Immature natural killer cell (primary cell): Measurements from ENCODE around the gene PECR. TPM values are rescaled to one million over a fixed set of nuclear protein-coding genes. Genes with fewer than 3 reads are reported as not detected.
A peak's percentile ranks its signal among the peaks of the same experiment; 100 is the strongest.

Experiments
- DNase-seq, 3 donors: peaks; one replicate each; pipeline ENCODE4 v3.0.0; 2022; ENCODE audit warnings: mixed read lengths in 1 of 3
- H3K27ac Mint-ChIP-seq, 6 donors: one replicate each; pipeline ENCODE4 v1.8.0; 2020; ENCODE audit warnings: mixed read lengths in 6 of 6, mild to moderate bottlenecking in 5 of 6, inconsistent platforms in 4 of 6, moderate library complexity in 3 of 6
- H3K27me3 Mint-ChIP-seq, 3 donors: one replicate each; pipeline ENCODE4 v1.8.0; 2020 to 2021; ENCODE audit warnings: low read depth in 3 of 3, mild to moderate bottlenecking in 3 of 3, mixed read lengths in 3 of 3, moderate library complexity in 3 of 3, inconsistent platforms in 1 of 3
- H3K36me3 Mint-ChIP-seq, 3 donors: one replicate each; pipeline ENCODE4 v1.8.0; 2020; ENCODE audit warnings: mixed read lengths in 3 of 3, inconsistent platforms in 2 of 3, mild to moderate bottlenecking in 2 of 3
- H3K4me1 Mint-ChIP-seq, 2 donors: one replicate each; pipeline ENCODE4 v1.8.0; 2020; ENCODE audit warnings: inconsistent platforms in 2 of 2, mild to moderate bottlenecking in 2 of 2, mixed read lengths in 2 of 2, moderate library complexity in 1 of 2
- H3K4me3 Mint-ChIP-seq, 5 donors: one replicate each; pipeline ENCODE4 v1.8.0; 2020; ENCODE audit warnings: mild to moderate bottlenecking in 5 of 5, mixed read lengths in 5 of 5, inconsistent platforms in 3 of 5, moderate library complexity in 3 of 5
- H3K9me3 Mint-ChIP-seq, 6 donors: one replicate each; pipeline ENCODE4 v1.8.0; 2020; ENCODE audit warnings: mild to moderate bottlenecking in 6 of 6, mixed read lengths in 6 of 6, inconsistent platforms in 4 of 6, moderate library complexity in 3 of 6
- polyA plus RNA-seq, 3 donors: library from polyadenylated mRNA; unstranded; fragments of 300-500 nt; fragmentation: Illumina TruSeq; gene quantifications; one replicate each; pipeline ENCODE4 v1.2.3, GENCODE V29; 2021

Gene PECR
- polyA plus RNA-seq, 3 donors from 2014 or later = 23.2 to 32.4 (median 23.8) TPM

GRCh38 chr2:216112926-216113325, 31.3 kb upstream of the PECR start:
- Mint-ChIP-seq H3K27ac (peak overlapping the region in 4 of 6 donors; percentile 3 to 28 (median 20)), H3K4me1 (peaks cover 82 to 96% of the 10 kb centered on the region in 2 donors), H3K9me3 (no peaks in the 10 kb centered on the region), H3K36me3 (peaks cover 8 to 45% (median 19%) of the 10 kb centered on the region in 3 donors), H3K4me3 (no peak overlapping the region), H3K27me3 (peaks cover 15 to 24% (median 19%) of the 10 kb centered on the region in 3 donors)
- no peak for DNase-seq

GRCh38 chr2:216111122-216111521, 29.5 kb upstream of the PECR start:
- peaks cover 68 to 78% of the 10 kb centered on the region in 2 donors for H3K4me1 Mint-ChIP-seq
- peak overlapping the region; percentile 98 to 100 (median 100) for H3K4me3 Mint-ChIP-seq
- peaks cover 8 to 32% (median 15%) of the 10 kb centered on the region in 3 donors for H3K36me3 Mint-ChIP-seq
- no peak for DNase-seq
- H3K27ac Mint-ChIP-seq = peak overlapping the region in 5 of 6 donors; percentile 83 to 100 (median 98)
- H3K27me3 Mint-ChIP-seq = peaks cover 15 to 27% (median 19%) of the 10 kb centered on the region in 3 donors
- no peaks in the 10 kb centered on the region for H3K9me3 Mint-ChIP-seq

- peaks cover 8 to 32% (median 15%) of the 10 kb centered on the region in 3 donors for H3K36me3 Mint-ChIP-seq
- peak overlapping the region; percentile 98 to 100 (median 100) for H3K4me3 Mint-ChIP-seq
- peak overlapping the region; percentile 97 to 100 (median 99) for H3K27ac Mint-ChIP-seq
- peaks cover 63 to 73% of the 10 kb centered on the region in 2 donors for H3K4me1 Mint-ChIP-seq
- DNase-seq = no peak
- peaks cover 15 to 27% (median 19%) of the 10 kb centered on the region in 3 donors for H3K27me3 Mint-ChIP-seq
- no peaks in the 10 kb centered on the region for H3K9me3 Mint-ChIP-seq
Measured at GRCh38 chr2:216110620-216111019, 29.0 kb upstream of the PECR start.

GRCh38 chr2:216109962-216110614, 28.5 kb upstream of the PECR start:
- H3K4me3 Mint-ChIP-seq = peak overlapping the region; percentile 98 to 100 (median 100)
- H3K27me3 Mint-ChIP-seq = peaks cover 15 to 27% (median 17%) of the 10 kb centered on the region in 3 donors
- peak overlapping the region; percentile 97 to 100 (median 99) for H3K27ac Mint-ChIP-seq
- H3K9me3 Mint-ChIP-seq = no peaks in the 10 kb centered on the region
- DNase-seq = peak in 1 of 3 donors; percentile 29
- H3K4me1 Mint-ChIP-seq = peaks cover 59 to 68% of the 10 kb centered on the region in 2 donors
- peaks cover 8 to 30% (median 15%) of the 10 kb centered on the region in 3 donors for H3K36me3 Mint-ChIP-seq

GRCh38 chr2:216108967-216109921, 27.6 kb upstream of the PECR start, which contains the start of gene XRCC5:
TSS of gene XRCC5 (plus strand) at chr2:216109348. CDS start at chr2:216109437, 89 bp downstream.
- Mint-ChIP-seq H3K9me3 (no peaks in the 10 kb centered on the region), H3K4me1 (peaks cover 50 to 59% of the 10 kb centered on the region in 2 donors), H3K27ac (peak within 1 kb of the TSS; percentile 97 to 100 (median 99)), H3K36me3 (peaks cover 8 to 23% (median 15%) of the 10 kb centered on the region in 3 donors), H3K4me3 (peak within 1 kb of the TSS; percentile 98 to 100 (median 100)), H3K27me3 (peaks cover 11 to 21% (median 13%) of the 10 kb centered on the region in 3 donors)
- peak; percentile 97 to 99 (median 98) for DNase-seq

GRCh38 chr2:216108310-216108966, 26.8 kb upstream of the PECR start:
- peak overlapping the region; percentile 98 to 100 (median 100) for H3K4me3 Mint-ChIP-seq
- peaks cover 8 to 15% (median 15%) of the 10 kb centered on the region in 3 donors for H3K36me3 Mint-ChIP-seq
- H3K9me3 Mint-ChIP-seq = no peaks in the 10 kb centered on the region
- H3K27ac Mint-ChIP-seq = peak overlapping the region; percentile 97 to 100 (median 99)
- peak in 1 of 3 donors; percentile 4 for DNase-seq
- peaks cover 45 to 51% of the 10 kb centered on the region in 2 donors for H3K4me1 Mint-ChIP-seq
- H3K27me3 Mint-ChIP-seq = peaks cover 11 to 20% (median 13%) of the 10 kb centered on the region in 3 donors

GRCh38 chr2:216107760-216108159, 26.2 kb upstream of the PECR start:
- H3K27ac Mint-ChIP-seq = peak overlapping the region in 2 of 6 donors; percentile 51 to 60
- peak overlapping the region in 2 of 5 donors; percentile 18 to 44 for H3K4me3 Mint-ChIP-seq
- no peaks in the 10 kb centered on the region for H3K9me3 Mint-ChIP-seq
- peaks cover 11 to 20% (median 13%) of the 10 kb centered on the region in 3 donors for H3K27me3 Mint-ChIP-seq
- peaks cover 39 to 44% of the 10 kb centered on the region in 2 donors for H3K4me1 Mint-ChIP-seq
- peaks cover 8 to 15% (median 9%) of the 10 kb centered on the region in 3 donors for H3K36me3 Mint-ChIP-seq
- no peak for DNase-seq

- Mint-ChIP-seq H3K27me3 (peaks cover 11 to 20% (median 13%) of the 10 kb centered on the region in 3 donors), H3K36me3 (peaks cover 7 to 15% (median 8%) of the 10 kb centered on the region in 3 donors), H3K4me1 (peaks cover 34 to 40% of the 10 kb centered on the region in 2 donors), H3K9me3 (no peaks in the 10 kb centered on the region), H3K27ac (peak overlapping the region in 2 of 6 donors; percentile 7 to 60), H3K4me3 (peak overlapping the region in 2 of 5 donors; percentile 13 to 18)
- DNase-seq = no peak
Measured at GRCh38 chr2:216107320-216107719, 25.7 kb upstream of the PECR start.

GRCh38 chr2:216104691-216105090, 23.1 kb upstream of the PECR start:
- Mint-ChIP-seq H3K27me3 (peaks cover 10 to 13% (median 11%) of the 10 kb centered on the region in 3 donors), H3K4me3 (no peak overlapping the region), H3K27ac (no peak overlapping the region), H3K36me3 (peaks cover 9 to 16% (median 12%) of the 10 kb centered on the region in 3 donors), H3K9me3 (no peaks in the 10 kb centered on the region), H3K4me1 (peaks cover 11 to 14% of the 10 kb centered on the region in 2 donors)
- DNase-seq = no peak

- no peaks in the 10 kb centered on the region for H3K9me3 Mint-ChIP-seq
- peaks cover 5 to 16% (median 12%) of the 10 kb centered on the region in 3 donors for H3K36me3 Mint-ChIP-seq
- no peaks in the 10 kb centered on the region for H3K4me1 Mint-ChIP-seq
- H3K27ac Mint-ChIP-seq = no peak overlapping the region
- DNase-seq = no peak
- peaks cover 0 to 2% (median 0%) of the 10 kb centered on the region in 3 donors for H3K27me3 Mint-ChIP-seq
- no peak overlapping the region for H3K4me3 Mint-ChIP-seq
Measured at GRCh38 chr2:216103213-216103612, 21.6 kb upstream of the PECR start.

- DNase-seq = no peak
- no peaks in the 10 kb centered on the region for H3K4me1 Mint-ChIP-seq
- no peaks in the 10 kb centered on the region for H3K9me3 Mint-ChIP-seq
- peaks cover 5 to 16% (median 12%) of the 10 kb centered on the region in 3 donors for H3K36me3 Mint-ChIP-seq
- no peak overlapping the region for H3K4me3 Mint-ChIP-seq
- H3K27ac Mint-ChIP-seq = no peak overlapping the region
- H3K27me3 Mint-ChIP-seq = no peaks in the 10 kb centered on the region
Measured at GRCh38 chr2:216101109-216101508, 19.5 kb upstream of the PECR start.

GRCh38 chr2:216098421-216099334, 17.1 kb upstream of the PECR start:
- H3K9me3 Mint-ChIP-seq = no peaks in the 10 kb centered on the region
- DNase-seq = no peak
- H3K4me1 Mint-ChIP-seq = no peaks in the 10 kb centered on the region
- H3K27ac Mint-ChIP-seq = no peak overlapping the region
- peaks cover 9 to 20% (median 18%) of the 10 kb centered on the region in 3 donors for H3K36me3 Mint-ChIP-seq
- no peak overlapping the region for H3K4me3 Mint-ChIP-seq
- no peaks in the 10 kb centered on the region for H3K27me3 Mint-ChIP-seq
